C4-2B (cell line): ENCODE data around the gene CDCA4.
"Not testable (repeated sequence)": the region's sequence is repeated elsewhere in the genome, so short reads cannot be mapped to it uniquely, and the experiment has no call there.

Experiments
- H3K27ac ChIP-seq: fragments of 450-650 bp; 2 replicates; pipeline ENCODE4 v1.5.1; 2017
- CTCF ChIP-seq: fragments of 450-650 bp; conservative IDR thresholded peaks from 2 replicates; pipeline ENCODE4 v1.5.1; 2017; ENCODE audit warnings: mild to moderate bottlenecking
- ZFX ChIP-seq: fragments of 450-650 bp; IDR thresholded peaks from 2 replicates; pipeline ENCODE4 v1.6.1; 2017

Gene CDCA4

GRCh38 chr14:105066240-105067071, 45.6 kb upstream of the CDCA4 start:
- TF ChIP-seq ZFX: no peak
- TF ChIP-seq CTCF: no peak
- H3K27ac ChIP-seq: no peak overlapping the region

GRCh38 chr14:105065280-105066228, 44.7 kb upstream of the CDCA4 start, which contains the start of gene GPR132:
Gene GPR132 (minus strand): TSS chr14:105065430. CDS start chr14:105055420, 10,010 bp downstream.
- no peak within 1 kb of the TSS for H3K27ac ChIP-seq

GRCh38 chr14:105064721-105065143, 43.8 kb upstream of the CDCA4 start:
- TF ChIP-seq ZFX (no peak), CTCF (no peak)
- no peak overlapping the region for H3K27ac ChIP-seq

More at GRCh38 chr14:105065280-105066228, 44.7 kb upstream of the CDCA4 start, which contains the start of gene GPR132:
- no peak for TF ChIP-seq CTCF

- H3K27ac ChIP-seq: no peak overlapping the region
- TF ChIP-seq ZFX (no peak), CTCF (no peak)
These were observed 43.1 kb upstream of the CDCA4 start for GRCh38 chr14:105064001-105064400.

- not testable (repeated sequence) for H3K27ac ChIP-seq
These were observed 42.6 kb upstream of the CDCA4 start for GRCh38 chr14:105063506-105063905.

- H3K27ac ChIP-seq: no peak overlapping the region
- no peak for TF ChIP-seq CTCF
- TF ChIP-seq ZFX: no peak
These were observed 42.2 kb upstream of the CDCA4 start for GRCh38 chr14:105063056-105063455.

GRCh38 chr14:105062048-105062433, 41.2 kb upstream of the CDCA4 start:
- TF ChIP-seq CTCF (no peak), ZFX (no peak)

More at GRCh38 chr14:105062048-105062433, 41.2 kb upstream of the CDCA4 start:
- H3K27ac ChIP-seq: no peak overlapping the region
